SK-N-SH (cell line): ENCODE data around the gene CDK5RAP2. TPM values are rescaled to one million over a fixed set of nuclear protein-coding genes. Genes with fewer than 3 reads are reported as not detected.

ENCODE experiments used
- CTCF ChIA-PET: fragments of 300-600, 350-600 bp; formaldehyde crosslinking; extraction: SDS; loops from one replicate; lab custom pipeline; 2021; lab: Yijun Ruan, JAX
- POLR2A ChIA-PET: fragments of 350-600 bp; sonication (Branson Sonifier 250); formaldehyde crosslinking; extraction: SDS; loops from one replicate; lab custom pipeline; 2020; ENCODE audit warnings: antibody characterized with exemption, inconsistent platforms; lab: Yijun Ruan, JAX
- DNase-seq: peaks from one replicate; pipeline ENCODE4 v3.0.0; 2012
- H2AFZ ChIP-seq: fragments of 200-600 bp; sonication (generic); 2 replicates; pipeline ENCODE4 v1.8.1; 2016; ENCODE audit warnings: antibody characterized with exemption, mild to moderate bottlenecking, low read depth
- H3F3A ChIP-seq: fragments of 200-600 bp; sonication (generic); replicated peaks from 2 replicates; pipeline ENCODE3; 2016; ENCODE audit warnings: antibody characterized with exemption, mild to moderate bottlenecking; ENCODE audit not compliant: insufficient read depth
- H3K27ac ChIP-seq, 2 experiments: fragments of 200-500 bp in 1 of 2; fragments of 200-600 bp in 1 of 2; sonication (Bioruptor generic) in 1 of 2; sonication (generic), shearing (Covaris generic) in 1 of 2; 2 replicates each; pipeline versions ENCODE4 v1.5.1 to v1.6.1; 2014 to 2016; ENCODE audit warnings: low read depth in 2 of 2, inconsistent platforms in 1 of 2, low read length in 1 of 2, mild to moderate bottlenecking in 1 of 2, mixed read lengths in 1 of 2
- H3K27me3 ChIP-seq: fragments of 200-600 bp; sonication (generic), shearing (Covaris generic); 2 replicates; pipeline ENCODE4 v1.6.1; 2016; ENCODE audit warnings: mixed run types; ENCODE audit not compliant: insufficient read depth
- H3K36me3 ChIP-seq, 2 experiments: fragments of 200-500 bp in 1 of 2; fragments of 200-600 bp in 1 of 2; sonication (Bioruptor generic) in 1 of 2; sonication (generic) in 1 of 2; replicated peaks in 1 of 2; 2 replicates each; pipeline versions ENCODE3 to v1.5.1; 2014 to 2016; ENCODE audit warnings: low read length in 1 of 2, mild to moderate bottlenecking in 1 of 2; ENCODE audit not compliant: insufficient read depth in 2 of 2, control insufficient read depth in 1 of 2
- H3K4me1 ChIP-seq, 2 experiments: fragments of 200-500 bp in 1 of 2; fragments of 200-600 bp in 1 of 2; sonication (Bioruptor generic) in 1 of 2; sonication (generic), shearing (Covaris generic) in 1 of 2; 2 replicates each; pipeline versions ENCODE4 v1.5.1 to v1.6.1; 2014 to 2016; ENCODE audit warnings: low read depth in 1 of 2, low read length in 1 of 2, mixed run types in 1 of 2; ENCODE audit not compliant: insufficient read depth in 2 of 2, control insufficient read depth in 1 of 2
- H3K4me2 ChIP-seq: fragments of 200-600 bp; sonication (generic), shearing (Covaris generic); 2 replicates; pipeline ENCODE4 v1.6.1; 2017; ENCODE audit warnings: mixed run types
- H3K4me3 ChIP-seq, 2 experiments: fragments of 200-500 bp in 1 of 2; fragments of 200-600 bp in 1 of 2; sonication (Bioruptor generic) in 1 of 2; sonication (generic), shearing (Covaris generic) in 1 of 2; 2 replicates each; pipeline versions ENCODE4 v1.5.1 to v1.8.1; 2014 to 2016; ENCODE audit warnings: low read depth in 2 of 2, inconsistent platforms in 1 of 2, low read length in 1 of 2, mild to moderate bottlenecking in 1 of 2, mixed read lengths in 1 of 2, moderate library complexity in 1 of 2
- H3K79me2 ChIP-seq: fragments of 200-600 bp; sonication (generic); 2 replicates; pipeline ENCODE4 v1.8.1; 2017; ENCODE audit warnings: mild to moderate bottlenecking; ENCODE audit not compliant: insufficient read depth
- H3K9ac ChIP-seq: fragments of 200-600 bp; sonication (generic); 2 replicates; pipeline ENCODE4 v1.6.1; 2017; ENCODE audit warnings: mixed run types
- H3K9me2 ChIP-seq: fragments of 200-600 bp; sonication (generic); 2 replicates; pipeline ENCODE4 v1.6.1; 2017; ENCODE audit warnings: mixed run types
- H3K9me3 ChIP-seq: fragments of 200-600 bp; sonication (generic); 2 replicates; pipeline ENCODE4 v1.6.1; 2017; ENCODE audit warnings: mixed run types, mild to moderate bottlenecking, moderate library complexity
- H4K20me1 ChIP-seq: fragments of 200-600 bp; sonication (generic); 2 replicates; pipeline ENCODE4 v1.6.1; 2017; ENCODE audit warnings: mild to moderate bottlenecking, mixed run types; ENCODE audit not compliant: insufficient read depth
- CHD2 ChIP-seq: fragments of 150-350 bp; IDR thresholded peaks from 2 replicates; pipeline ENCODE4 v1.6.1; 2018; ENCODE audit warnings: low read length; ENCODE audit not compliant: partially characterized antibody
- ELF1 ChIP-seq: IDR thresholded peaks from 2 replicates; pipeline ENCODE4 v1.4.0; 2012
- FOSL2 ChIP-seq: IDR thresholded peaks from 2 replicates; pipeline ENCODE4 v1.4.0; 2012; ENCODE audit warnings: low read depth, mild to moderate bottlenecking, moderate library complexity, borderline replicate concordance
- GABPA ChIP-seq: IDR thresholded peaks from 2 replicates; pipeline ENCODE4 v1.4.0; 2012; ENCODE audit warnings: low read depth, mild to moderate bottlenecking
- IRF3 ChIP-seq: fragments of 150-350 bp; IDR thresholded peaks from 2 replicates; pipeline ENCODE4 v1.6.1; 2016; ENCODE audit warnings: mild to moderate bottlenecking, low read depth, low read length
- MAX ChIP-seq: IDR thresholded peaks from 2 replicates; pipeline ENCODE4 v1.4.0; 2012; ENCODE audit warnings: low read depth
- NFIC ChIP-seq: IDR thresholded peaks from 2 replicates; pipeline ENCODE4 v1.4.0; 2012; ENCODE audit warnings: borderline replicate concordance
- PBX3 ChIP-seq: IDR thresholded peaks from 2 replicates; pipeline ENCODE4; 2012
- RXRA ChIP-seq: IDR thresholded peaks from 2 replicates; pipeline ENCODE4 v1.4.0; 2012; ENCODE audit warnings: low read depth, mild to moderate bottlenecking, borderline replicate concordance
- SIN3A ChIP-seq: IDR thresholded peaks from 2 replicates; pipeline ENCODE4 v1.6.1; 2012; ENCODE audit warnings: low read depth, mild to moderate bottlenecking, low read length, moderate library complexity, borderline replicate concordance
- TAF1 ChIP-seq: IDR thresholded peaks from 2 replicates; pipeline ENCODE4 v1.6.1; 2012; ENCODE audit warnings: low read depth, mild to moderate bottlenecking, low read length, moderate library complexity, borderline replicate concordance
- WGBS: methylation state at CpG from one replicate; pipeline ENCODE4 v1.1.6; 2017; ENCODE audit warnings: low lambda C conversion rate; 5-methylcytosine and 5-hydroxymethylcytosine counted together
- polyA plus RNA-seq, 3 experiments: library from polyadenylated mRNA; depleted of rRNA; stranded (reverse); fragments of >200 nt; gene quantifications; 2 replicates each; pipeline ENCODE4 v1.2.3, GENCODE V29; 2012
- TF ChIP-seq, protein P1 (sequence below): IDR thresholded peaks from 2 replicates; pipeline ENCODE4 v1.4.0; 2012; ENCODE audit warnings: low read depth, borderline replicate concordance
- TF ChIP-seq, protein P2 (sequence below): IDR thresholded peaks from 2 replicates; pipeline ENCODE4 v1.6.1; 2012; ENCODE audit warnings: mild to moderate bottlenecking, low read depth, low read length, moderate library complexity
- TF ChIP-seq, protein P3 (sequence below): fragments of 200-600 bp; sonication (generic); IDR thresholded peaks from 2 replicates; pipeline ENCODE4 v1.6.1; 2017; ENCODE audit warnings: antibody characterized with exemption, mild to moderate bottlenecking, moderate library complexity

CDK5RAP2 gene
- polyA plus RNA-seq, 1 of the 3 experiments (the other 2 are of a cell fraction): 20.7 TPM

DNA sequence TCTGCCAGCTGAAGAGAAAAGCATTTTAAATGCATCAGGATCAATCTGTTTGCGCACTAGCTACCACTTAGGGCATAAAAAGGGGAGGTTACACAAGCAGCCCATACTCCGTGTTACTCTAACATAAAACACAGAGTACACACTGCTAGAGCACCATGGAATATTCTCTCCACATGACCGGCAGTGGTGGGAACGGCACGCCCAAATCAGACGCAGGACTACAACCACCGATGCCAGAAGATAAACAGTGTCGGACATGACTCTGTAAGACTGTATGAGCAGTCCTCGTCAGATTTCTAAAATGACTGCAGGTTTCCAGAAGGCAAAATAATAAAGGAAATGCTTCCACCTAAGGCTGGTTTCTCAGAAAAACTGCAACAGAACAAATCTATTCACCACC lies 40.0 kb downstream of the CDK5RAP2 start:
- H3K9me3 ChIP-seq: no peaks in the 10 kb centered on the region
- DNase-seq: no peak
- WGBS: 98% methylated on average over 9 of the region's 9 CpGs
- no peak for TF ChIP-seq MAX
- no peak for TF ChIP-seq PBX3
- no peak for TF ChIP-seq FOSL2
- no peak for TF ChIP-seq RXRA
- TF ChIP-seq, protein P1, sequence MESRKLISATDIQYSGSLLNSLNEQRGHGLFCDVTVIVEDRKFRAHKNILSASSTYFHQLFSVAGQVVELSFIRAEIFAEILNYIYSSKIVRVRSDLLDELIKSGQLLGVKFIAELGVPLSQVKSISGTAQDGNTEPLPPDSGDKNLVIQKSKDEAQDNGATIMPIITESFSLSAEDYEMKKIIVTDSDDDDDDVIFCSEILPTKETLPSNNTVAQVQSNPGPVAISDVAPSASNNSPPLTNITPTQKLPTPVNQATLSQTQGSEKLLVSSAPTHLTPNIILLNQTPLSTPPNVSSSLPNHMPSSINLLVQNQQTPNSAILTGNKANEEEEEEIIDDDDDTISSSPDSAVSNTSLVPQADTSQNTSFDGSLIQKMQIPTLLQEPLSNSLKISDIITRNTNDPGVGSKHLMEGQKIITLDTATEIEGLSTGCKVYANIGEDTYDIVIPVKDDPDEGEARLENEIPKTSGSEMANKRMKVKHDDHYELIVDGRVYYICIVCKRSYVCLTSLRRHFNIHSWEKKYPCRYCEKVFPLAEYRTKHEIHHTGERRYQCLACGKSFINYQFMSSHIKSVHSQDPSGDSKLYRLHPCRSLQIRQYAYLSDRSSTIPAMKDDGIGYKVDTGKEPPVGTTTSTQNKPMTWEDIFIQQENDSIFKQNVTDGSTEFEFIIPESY: no peak
- no peak for TF ChIP-seq NFIC
- no peak for TF ChIP-seq IRF3
- TF ChIP-seq CHD2: no peak
- no peak for TF ChIP-seq SIN3A
- TF ChIP-seq ELF1: no peak
- TF ChIP-seq, protein P2, sequence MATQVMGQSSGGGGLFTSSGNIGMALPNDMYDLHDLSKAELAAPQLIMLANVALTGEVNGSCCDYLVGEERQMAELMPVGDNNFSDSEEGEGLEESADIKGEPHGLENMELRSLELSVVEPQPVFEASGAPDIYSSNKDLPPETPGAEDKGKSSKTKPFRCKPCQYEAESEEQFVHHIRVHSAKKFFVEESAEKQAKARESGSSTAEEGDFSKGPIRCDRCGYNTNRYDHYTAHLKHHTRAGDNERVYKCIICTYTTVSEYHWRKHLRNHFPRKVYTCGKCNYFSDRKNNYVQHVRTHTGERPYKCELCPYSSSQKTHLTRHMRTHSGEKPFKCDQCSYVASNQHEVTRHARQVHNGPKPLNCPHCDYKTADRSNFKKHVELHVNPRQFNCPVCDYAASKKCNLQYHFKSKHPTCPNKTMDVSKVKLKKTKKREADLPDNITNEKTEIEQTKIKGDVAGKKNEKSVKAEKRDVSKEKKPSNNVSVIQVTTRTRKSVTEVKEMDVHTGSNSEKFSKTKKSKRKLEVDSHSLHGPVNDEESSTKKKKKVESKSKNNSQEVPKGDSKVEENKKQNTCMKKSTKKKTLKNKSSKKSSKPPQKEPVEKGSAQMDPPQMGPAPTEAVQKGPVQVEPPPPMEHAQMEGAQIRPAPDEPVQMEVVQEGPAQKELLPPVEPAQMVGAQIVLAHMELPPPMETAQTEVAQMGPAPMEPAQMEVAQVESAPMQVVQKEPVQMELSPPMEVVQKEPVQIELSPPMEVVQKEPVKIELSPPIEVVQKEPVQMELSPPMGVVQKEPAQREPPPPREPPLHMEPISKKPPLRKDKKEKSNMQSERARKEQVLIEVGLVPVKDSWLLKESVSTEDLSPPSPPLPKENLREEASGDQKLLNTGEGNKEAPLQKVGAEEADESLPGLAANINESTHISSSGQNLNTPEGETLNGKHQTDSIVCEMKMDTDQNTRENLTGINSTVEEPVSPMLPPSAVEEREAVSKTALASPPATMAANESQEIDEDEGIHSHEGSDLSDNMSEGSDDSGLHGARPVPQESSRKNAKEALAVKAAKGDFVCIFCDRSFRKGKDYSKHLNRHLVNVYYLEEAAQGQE: no peak
- TF ChIP-seq TAF1: no peak
- no peak for TF ChIP-seq GABPA
- TF ChIP-seq, protein P3, sequence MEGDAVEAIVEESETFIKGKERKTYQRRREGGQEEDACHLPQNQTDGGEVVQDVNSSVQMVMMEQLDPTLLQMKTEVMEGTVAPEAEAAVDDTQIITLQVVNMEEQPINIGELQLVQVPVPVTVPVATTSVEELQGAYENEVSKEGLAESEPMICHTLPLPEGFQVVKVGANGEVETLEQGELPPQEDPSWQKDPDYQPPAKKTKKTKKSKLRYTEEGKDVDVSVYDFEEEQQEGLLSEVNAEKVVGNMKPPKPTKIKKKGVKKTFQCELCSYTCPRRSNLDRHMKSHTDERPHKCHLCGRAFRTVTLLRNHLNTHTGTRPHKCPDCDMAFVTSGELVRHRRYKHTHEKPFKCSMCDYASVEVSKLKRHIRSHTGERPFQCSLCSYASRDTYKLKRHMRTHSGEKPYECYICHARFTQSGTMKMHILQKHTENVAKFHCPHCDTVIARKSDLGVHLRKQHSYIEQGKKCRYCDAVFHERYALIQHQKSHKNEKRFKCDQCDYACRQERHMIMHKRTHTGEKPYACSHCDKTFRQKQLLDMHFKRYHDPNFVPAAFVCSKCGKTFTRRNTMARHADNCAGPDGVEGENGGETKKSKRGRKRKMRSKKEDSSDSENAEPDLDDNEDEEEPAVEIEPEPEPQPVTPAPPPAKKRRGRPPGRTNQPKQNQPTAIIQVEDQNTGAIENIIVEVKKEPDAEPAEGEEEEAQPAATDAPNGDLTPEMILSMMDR: no peak
- TF ChIP-seq, all 33 proteins: peak for 0
- no peak overlapping the region for H3K4me2 ChIP-seq
- peaks cover 13 to 17% of the 10 kb centered on the region in 2 experiments; a peak in 3 of 4 replicates for H3K4me1 ChIP-seq
- peak overlapping the region in 1 of 2 experiments; percentile 47; a peak in 2 of 4 replicates for H3K27ac ChIP-seq
- H3K4me3 ChIP-seq: no peak overlapping the region
- peaks cover 11% of the 10 kb centered on the region for H3F3A ChIP-seq
- H3K9me2 ChIP-seq: no peaks in the 10 kb centered on the region
- H3K36me3 ChIP-seq: peaks cover 14 to 62% of the 10 kb centered on the region in 2 experiments
- H4K20me1 ChIP-seq: no peaks in the 10 kb centered on the region
- no peaks in the 10 kb centered on the region for H3K79me2 ChIP-seq
- POLR2A ChIA-PET: no interaction called here
- H2AFZ ChIP-seq: no peak overlapping the region
- CTCF ChIA-PET: interaction anchor here (0.7 kb wide), 1 partner anchor 34 kb away, joined by 3 read pairs; no protein-coding TSS in a partner anchor
- no peaks in the 10 kb centered on the region for H3K27me3 ChIP-seq
- no peak overlapping the region for H3K9ac ChIP-seq
